ENCODE data around the gene CCP110.

Gene CCP110, protein sequence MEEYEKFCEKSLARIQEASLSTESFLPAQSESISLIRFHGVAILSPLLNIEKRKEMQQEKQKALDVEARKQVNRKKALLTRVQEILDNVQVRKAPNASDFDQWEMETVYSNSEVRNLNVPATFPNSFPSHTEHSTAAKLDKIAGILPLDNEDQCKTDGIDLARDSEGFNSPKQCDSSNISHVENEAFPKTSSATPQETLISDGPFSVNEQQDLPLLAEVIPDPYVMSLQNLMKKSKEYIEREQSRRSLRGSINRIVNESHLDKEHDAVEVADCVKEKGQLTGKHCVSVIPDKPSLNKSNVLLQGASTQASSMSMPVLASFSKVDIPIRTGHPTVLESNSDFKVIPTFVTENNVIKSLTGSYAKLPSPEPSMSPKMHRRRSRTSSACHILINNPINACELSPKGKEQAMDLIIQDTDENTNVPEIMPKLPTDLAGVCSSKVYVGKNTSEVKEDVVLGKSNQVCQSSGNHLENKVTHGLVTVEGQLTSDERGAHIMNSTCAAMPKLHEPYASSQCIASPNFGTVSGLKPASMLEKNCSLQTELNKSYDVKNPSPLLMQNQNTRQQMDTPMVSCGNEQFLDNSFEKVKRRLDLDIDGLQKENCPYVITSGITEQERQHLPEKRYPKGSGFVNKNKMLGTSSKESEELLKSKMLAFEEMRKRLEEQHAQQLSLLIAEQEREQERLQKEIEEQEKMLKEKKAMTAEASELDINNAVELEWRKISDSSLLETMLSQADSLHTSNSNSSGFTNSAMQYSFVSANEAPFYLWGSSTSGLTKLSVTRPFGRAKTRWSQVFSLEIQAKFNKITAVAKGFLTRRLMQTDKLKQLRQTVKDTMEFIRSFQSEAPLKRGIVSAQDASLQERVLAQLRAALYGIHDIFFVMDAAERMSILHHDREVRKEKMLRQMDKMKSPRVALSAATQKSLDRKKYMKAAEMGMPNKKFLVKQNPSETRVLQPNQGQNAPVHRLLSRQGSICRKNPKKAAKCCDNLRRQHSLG

GRCh38 chr16:19523559-19524355, at the start of gene CCP110:
Gene CCP110, plus strand, starts transcription at chr16:19523942. Its CDS starts 3,940 bp downstream, at chr16:19527882.
- in situ Hi-C loops (cut with MboI; ENCODE audit: low sequenced_read_pairs) = loop anchor here (25.0 kb wide), 1 partner anchor 436 kb away; no protein-coding TSS in a partner anchor

- in situ Hi-C loops (cut with MboI; ENCODE audit: low sequenced_read_pairs) = no loop called here
These were observed 49.1 kb upstream of the CCP110 start for GRCh38 chr16:19474617-19475016.

- in situ Hi-C loops (cut with MboI; ENCODE audit: low sequenced_read_pairs) = no loop called here
These were observed 45.2 kb upstream of the CCP110 start for GRCh38 chr16:19478505-19478904.

- in situ Hi-C loops (cut with MboI; ENCODE audit: low sequenced_read_pairs) = no loop called here
These were observed 44.4 kb upstream of the CCP110 start for GRCh38 chr16:19479302-19479721.

- in situ Hi-C loops (cut with MboI; ENCODE audit: low sequenced_read_pairs) = no loop called here
These were observed 42.4 kb upstream of the CCP110 start for GRCh38 chr16:19481296-19481695.

- in situ Hi-C loops (cut with MboI; ENCODE audit: low sequenced_read_pairs) = no loop called here
These were observed 42.0 kb upstream of the CCP110 start for GRCh38 chr16:19481769-19482168.

- in situ Hi-C loops (cut with MboI; ENCODE audit: low sequenced_read_pairs) = no loop called here
These were observed 41.5 kb upstream of the CCP110 start for GRCh38 chr16:19482291-19482690.

- in situ Hi-C loops (cut with MboI; ENCODE audit: low sequenced_read_pairs) = no loop called here
These were observed 39.6 kb upstream of the CCP110 start for GRCh38 chr16:19484096-19484495.

GRCh38 chr16:19485611-19486010, 38.1 kb upstream of the CCP110 start:
- in situ Hi-C loops (cut with MboI; ENCODE audit: low sequenced_read_pairs) = no loop called here

DNA sequence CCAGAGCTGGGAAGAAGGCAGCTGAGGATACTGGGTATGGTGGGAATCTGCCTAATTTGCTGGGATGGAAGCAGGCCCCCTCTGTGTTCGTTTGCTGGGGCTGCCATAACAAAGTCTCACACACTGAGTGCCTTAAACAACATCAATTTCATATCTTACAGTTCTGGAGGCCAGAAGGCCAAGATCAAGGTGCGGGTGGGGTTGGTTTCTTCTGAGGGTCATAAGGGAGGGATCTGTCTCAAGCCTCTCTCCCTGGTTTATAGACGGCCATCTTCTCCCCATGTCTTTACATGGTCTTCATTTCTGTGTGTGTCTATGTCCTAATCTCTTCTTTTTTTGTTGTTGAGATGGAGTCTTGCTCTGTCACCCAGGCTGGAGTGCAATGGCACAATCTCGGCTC, 37.7 kb upstream of the CCP110 start:
- in situ Hi-C loops (cut with MboI; ENCODE audit: low sequenced_read_pairs) = no loop called here

DNA sequence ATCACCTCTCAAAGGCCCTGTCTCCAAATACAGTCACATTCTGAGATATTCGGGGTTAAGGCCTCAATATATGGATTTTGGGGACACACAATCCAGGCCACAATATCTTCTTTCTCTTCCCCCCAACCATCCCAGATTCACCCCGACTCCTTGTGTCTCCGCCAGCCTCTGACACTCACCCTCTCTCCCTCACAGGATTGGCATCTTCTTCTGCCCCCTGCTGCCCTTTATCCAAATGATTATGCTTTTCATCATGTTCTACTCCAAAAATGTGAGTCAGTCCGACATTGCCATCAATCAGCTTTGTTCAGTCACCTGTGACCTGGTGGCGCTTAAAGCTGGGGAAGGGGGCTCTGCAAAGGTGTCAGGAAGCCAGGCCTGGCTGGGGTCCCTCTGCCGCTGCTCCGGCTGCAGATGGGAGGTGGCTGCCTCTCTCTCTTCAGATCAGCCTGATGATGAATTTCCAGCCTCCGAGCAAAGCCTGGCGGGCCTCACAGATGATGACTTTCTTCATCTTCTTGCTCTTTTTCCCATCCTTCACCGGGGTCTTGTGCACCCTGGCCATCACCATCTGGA, 36.9 kb upstream of the CCP110 start:
- in situ Hi-C loops (cut with MboI; ENCODE audit: low sequenced_read_pairs) = no loop called here

GRCh38 chr16:19488213-19488640, 35.5 kb upstream of the CCP110 start:
- in situ Hi-C loops (cut with MboI; ENCODE audit: low sequenced_read_pairs) = no loop called here

GRCh38 chr16:19490619-19491018, 33.1 kb upstream of the CCP110 start:
- in situ Hi-C loops (cut with MboI; ENCODE audit: low sequenced_read_pairs) = no loop called here

DNA sequence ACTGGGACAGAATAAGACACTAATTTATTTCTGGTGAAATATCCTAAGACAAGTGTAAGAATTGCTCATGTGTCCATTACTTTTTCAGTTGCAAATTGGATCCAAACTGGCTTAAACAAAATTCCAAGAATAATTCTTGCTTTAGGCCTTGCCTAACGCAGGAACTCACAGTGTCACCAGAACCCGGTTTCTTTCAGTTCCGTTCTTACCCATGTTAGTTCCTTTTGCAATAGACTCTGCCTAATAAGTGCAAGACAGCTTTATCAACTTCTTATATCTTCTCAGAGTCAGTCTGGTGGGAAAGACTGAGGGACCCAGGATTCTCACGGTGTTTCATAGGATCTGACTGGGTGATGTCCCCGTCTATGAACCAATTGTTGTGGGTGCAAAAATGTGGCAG, 26.6 kb upstream of the CCP110 start:
- in situ Hi-C loops (cut with MboI; ENCODE audit: low sequenced_read_pairs) = no loop called here

DNA sequence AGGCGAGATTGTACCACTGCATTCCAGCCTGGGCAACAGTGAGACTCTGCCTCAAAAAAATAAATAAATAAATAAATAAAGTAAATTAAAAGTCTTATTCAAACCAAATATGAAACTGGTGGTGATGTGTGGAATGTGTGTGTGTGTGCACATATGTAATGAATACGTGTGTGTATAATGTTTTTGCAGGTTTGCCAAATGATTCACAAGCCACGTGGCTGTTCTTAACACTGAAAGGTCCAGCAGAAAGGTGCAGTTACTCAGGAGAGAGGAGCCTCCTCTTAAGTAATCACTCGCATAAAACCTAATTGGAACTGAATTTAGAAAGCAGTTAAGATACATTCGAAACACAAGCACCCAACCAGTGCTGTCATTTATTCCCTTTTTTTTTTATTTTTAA, 24.7 kb upstream of the CCP110 start:
- in situ Hi-C loops (cut with MboI; ENCODE audit: low sequenced_read_pairs) = no loop called here

- in situ Hi-C loops (cut with MboI; ENCODE audit: low sequenced_read_pairs) = no loop called here
These were observed 24.3 kb upstream of the CCP110 start for GRCh38 chr16:19499481-19499880.

- in situ Hi-C loops (cut with MboI; ENCODE audit: low sequenced_read_pairs) = loop anchor here (25.0 kb wide), 1 partner anchor 415 kb away; no protein-coding TSS in a partner anchor
These were observed 21.2 kb upstream of the CCP110 start for GRCh38 chr16:19502395-19503131.

DNA sequence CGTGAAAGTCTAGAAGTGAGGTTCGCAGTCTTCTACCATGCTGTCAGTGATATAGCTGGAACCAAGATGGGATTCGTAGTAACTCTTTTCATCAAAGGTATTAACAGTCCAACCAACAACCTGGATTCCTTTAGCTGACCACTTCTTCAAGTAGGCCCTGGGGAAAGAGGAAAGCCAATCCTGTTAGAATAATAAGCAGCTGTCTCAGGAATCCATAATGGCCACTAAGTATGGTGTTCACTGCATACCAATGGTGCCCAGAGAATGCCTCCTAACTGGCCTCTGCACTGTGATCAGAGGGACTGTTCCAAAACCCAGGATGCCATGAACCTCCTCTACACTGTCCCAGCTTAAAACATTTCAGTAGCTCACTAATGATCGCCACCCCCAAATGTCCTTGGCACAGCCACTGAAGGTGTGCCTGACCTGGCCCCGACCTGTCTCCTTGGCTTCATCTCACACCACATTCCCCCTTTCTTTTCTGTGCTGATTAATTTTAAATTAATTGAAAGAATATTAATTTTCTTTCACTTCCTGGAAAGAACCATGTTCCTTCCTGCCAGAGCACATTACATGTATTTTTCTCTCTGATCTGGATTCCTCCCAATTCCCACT, 20.2 kb upstream of the CCP110 start:
- in situ Hi-C loops (cut with MboI; ENCODE audit: low sequenced_read_pairs) = loop anchor here (25.0 kb wide), 1 partner anchor 416 kb away; no protein-coding TSS in a partner anchor
